BLaER1 (cell line): ENCODE results near the gene ZBTB5.

Source experiments
- H3K27ac ChIP-seq: shearing (Covaris generic); formaldehyde crosslinking; 2 replicates; pipeline ENCODE4 v1.8.1; 2022
- H3K27me3 ChIP-seq: shearing (Covaris generic); formaldehyde crosslinking; 2 replicates; pipeline ENCODE4 v1.8.1; 2022
- H3K36me3 ChIP-seq: shearing (Covaris generic); formaldehyde crosslinking; 2 replicates; pipeline ENCODE4 v1.8.1; 2022
- H3K4me1 ChIP-seq: shearing (Covaris generic); formaldehyde crosslinking; 2 replicates; pipeline ENCODE4 v1.8.1; 2022
- H3K4me2 ChIP-seq: shearing (Covaris generic); formaldehyde crosslinking; 2 replicates; pipeline ENCODE4 v1.8.1; 2022
- H3K4me3 ChIP-seq: shearing (Covaris generic); formaldehyde crosslinking; 2 replicates; pipeline ENCODE4 v1.8.1; 2022
- H3K9ac ChIP-seq: shearing (Covaris generic); formaldehyde crosslinking; 2 replicates; pipeline ENCODE4 v1.8.1; 2022
- H3K9me3 ChIP-seq: shearing (Covaris generic); formaldehyde crosslinking; 2 replicates; pipeline ENCODE4 v1.8.1; 2022
- H4K20me1 ChIP-seq: shearing (Covaris generic); formaldehyde crosslinking; 2 replicates; pipeline ENCODE4 v1.8.1; 2022
- Cebpa-rat ChIP-seq: shearing (Covaris generic); IDR thresholded peaks from 2 replicates; pipeline ENCODE4 v1.8.1; 2022

The ZBTB5 gene

DNA sequence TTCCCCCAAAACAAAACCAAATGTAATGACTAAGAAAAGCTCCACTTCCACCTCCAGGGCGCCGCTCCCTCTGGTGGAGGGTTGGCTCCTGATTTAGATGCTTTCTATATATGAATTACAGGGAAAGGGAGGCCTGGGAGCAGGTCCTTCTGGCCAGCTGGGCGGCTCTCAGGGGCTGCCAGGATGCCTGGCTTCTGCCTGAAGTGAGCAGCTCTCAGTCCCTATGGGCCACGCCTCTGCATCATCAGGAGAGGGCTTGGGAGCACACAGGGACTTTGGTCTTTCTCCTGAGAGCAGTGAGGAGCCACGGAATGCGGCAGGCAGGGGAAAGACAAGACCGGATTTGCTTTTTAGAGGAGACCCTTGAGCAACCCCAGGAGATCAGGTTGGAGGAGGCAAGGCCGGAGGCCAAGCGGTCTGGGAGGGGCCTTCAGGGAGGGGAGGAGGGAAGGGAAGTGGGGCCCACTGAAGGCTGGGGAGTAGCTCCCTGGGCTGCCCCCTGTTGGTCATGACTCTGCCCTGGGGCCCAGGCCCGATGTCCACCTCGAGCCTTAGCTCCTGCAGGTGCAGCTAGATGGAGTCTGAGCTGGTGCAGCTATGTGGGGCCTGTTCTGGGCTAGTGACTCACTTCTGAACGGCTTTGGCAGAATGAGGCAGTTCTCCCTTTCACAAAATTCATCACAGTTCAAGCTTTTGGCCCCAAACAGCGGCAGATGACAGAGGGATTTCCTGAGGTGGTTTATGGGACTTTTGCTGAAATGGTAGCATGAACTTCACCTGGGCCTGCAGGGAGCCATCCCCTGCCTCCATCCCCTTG is 54.1 kb downstream of the ZBTB5 start:
- Histone ChIP-seq H3K27ac (peak overlapping the region; percentile 82), H3K9me3 (no peaks in the 10 kb centered on the region), H3K4me1 (peaks cover 100% of the 10 kb centered on the region), H3K27me3 (no peaks in the 10 kb centered on the region), H3K4me2 (peak overlapping the region; percentile 75), H4K20me1 (no peaks in the 10 kb centered on the region), H3K36me3 (no peaks in the 10 kb centered on the region), H3K9ac (peak overlapping the region; percentile 64; the same call in 1 of the 2 replicates), H3K4me3 (peak overlapping the region; percentile 0; the same call in 1 of the 2 replicates)
- no peak for TF ChIP-seq Cebpa-rat

DNA sequence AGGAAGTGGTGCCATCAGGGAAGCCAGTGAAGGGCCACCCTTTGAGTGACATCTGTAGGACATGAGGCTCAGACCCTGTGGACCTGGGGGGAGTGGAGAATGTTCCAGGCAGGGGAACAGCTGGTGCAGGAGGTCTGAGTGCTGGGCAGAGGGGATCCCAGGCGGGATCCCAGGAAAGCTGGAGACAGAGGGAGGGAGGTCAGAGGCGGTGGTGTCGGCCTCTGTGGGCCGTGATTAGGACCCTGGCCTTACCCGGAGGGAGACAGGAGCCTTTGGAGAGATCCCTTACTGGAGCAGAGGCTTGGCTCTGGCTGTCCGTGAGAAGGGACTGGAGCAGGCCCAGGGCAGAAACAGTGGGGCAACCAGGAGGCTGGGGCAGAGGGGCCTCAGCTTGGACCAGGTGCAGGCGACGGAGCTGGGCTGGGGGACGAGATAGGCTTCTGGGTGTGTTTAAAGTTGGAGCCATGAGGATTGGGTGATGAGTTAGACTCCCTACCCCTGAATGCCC is 54.8 kb downstream of the ZBTB5 start:
- H3K9me3 ChIP-seq, result no peaks in the 10 kb centered on the region
- H3K9ac ChIP-seq, result peak overlapping the region; percentile 64
- TF ChIP-seq Cebpa-rat, result no peak
- peak overlapping the region; percentile 82 for H3K27ac ChIP-seq
- H3K27me3 ChIP-seq, result no peaks in the 10 kb centered on the region
- peaks cover 95% of the 10 kb centered on the region for H3K4me1 ChIP-seq
- H4K20me1 ChIP-seq, result no peaks in the 10 kb centered on the region
- peak overlapping the region; percentile 75 for H3K4me2 ChIP-seq
- H3K36me3 ChIP-seq, result no peaks in the 10 kb centered on the region
- H3K4me3 ChIP-seq, result no peak overlapping the region

DNA sequence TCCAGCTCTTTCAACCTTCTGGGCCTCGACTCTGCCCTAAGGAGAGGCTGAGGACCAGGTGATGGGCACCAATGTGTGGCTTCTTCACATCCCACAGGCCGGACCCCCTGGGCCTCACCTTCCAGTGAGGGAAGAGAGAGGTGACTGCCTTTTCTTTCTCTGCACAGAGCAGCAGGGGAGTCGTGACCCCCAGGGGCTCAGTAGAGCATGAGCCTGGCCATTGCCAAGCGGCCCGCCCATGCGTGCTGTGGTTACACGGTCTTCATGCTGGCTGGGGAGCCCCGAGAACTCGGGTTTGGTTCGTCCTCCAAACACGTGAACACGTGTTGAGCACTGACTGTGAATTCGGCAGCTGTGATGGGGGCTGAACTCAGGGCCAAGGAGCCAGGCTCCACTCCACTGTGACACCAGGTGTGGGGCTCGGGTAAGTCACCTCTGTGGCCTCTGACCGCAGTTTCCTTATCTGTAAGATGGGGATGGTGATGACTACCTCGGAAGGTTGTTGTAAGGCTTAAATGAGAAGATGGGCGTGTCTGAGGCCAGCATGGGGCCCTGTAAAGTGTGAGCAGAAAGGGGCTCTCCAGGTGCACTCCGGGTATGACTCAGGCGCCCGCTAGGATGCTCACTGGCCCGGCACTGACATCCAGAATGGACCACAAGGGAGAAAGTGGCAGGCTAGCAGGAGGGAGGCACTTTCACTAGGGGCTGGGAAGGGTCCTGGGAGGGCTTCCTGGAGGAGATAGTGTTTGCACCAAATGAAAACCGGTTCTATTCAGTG is 56.1 kb downstream of the ZBTB5 start:
- Histone ChIP-seq H3K4me3 (no peak overlapping the region), H4K20me1 (no peaks in the 10 kb centered on the region), H3K9ac (peak overlapping the region; percentile 58; the same call in 1 of the 2 replicates), H3K27ac (peak overlapping the region; percentile 82), H3K4me2 (peak overlapping the region; percentile 75), H3K4me1 (peaks cover 82% of the 10 kb centered on the region), H3K9me3 (no peaks in the 10 kb centered on the region), H3K27me3 (no peaks in the 10 kb centered on the region), H3K36me3 (no peaks in the 10 kb centered on the region)
- no peak for TF ChIP-seq Cebpa-rat

DNA sequence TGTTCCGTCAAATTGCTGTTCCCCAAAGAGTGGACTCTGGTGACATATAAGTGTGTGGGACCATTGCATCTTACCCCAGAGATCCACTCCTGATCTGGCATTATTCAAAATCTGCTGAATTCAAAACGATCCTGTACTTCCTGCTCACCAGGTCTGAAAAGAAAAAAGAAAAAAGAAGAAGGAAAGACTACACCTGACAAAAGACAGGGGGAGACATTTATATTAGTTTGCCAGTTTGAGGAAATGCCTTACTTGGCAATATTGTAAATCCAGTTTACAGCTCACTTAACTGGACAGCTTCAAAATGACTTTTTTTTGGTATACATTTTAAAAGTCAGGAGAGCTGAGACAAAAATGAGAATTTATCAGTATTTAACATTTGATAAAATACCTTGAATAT is 57.8 kb downstream of the ZBTB5 start:
- Histone ChIP-seq H3K27me3 (no peaks in the 10 kb centered on the region), H3K9ac (no peak overlapping the region), H3K4me3 (no peak overlapping the region), H3K9me3 (no peaks in the 10 kb centered on the region), H4K20me1 (no peaks in the 10 kb centered on the region), H3K4me1 (peaks cover 74% of the 10 kb centered on the region), H3K36me3 (no peaks in the 10 kb centered on the region), H3K27ac (no peak overlapping the region), H3K4me2 (peak overlapping the region; percentile 75)
- no peak for TF ChIP-seq Cebpa-rat

DNA sequence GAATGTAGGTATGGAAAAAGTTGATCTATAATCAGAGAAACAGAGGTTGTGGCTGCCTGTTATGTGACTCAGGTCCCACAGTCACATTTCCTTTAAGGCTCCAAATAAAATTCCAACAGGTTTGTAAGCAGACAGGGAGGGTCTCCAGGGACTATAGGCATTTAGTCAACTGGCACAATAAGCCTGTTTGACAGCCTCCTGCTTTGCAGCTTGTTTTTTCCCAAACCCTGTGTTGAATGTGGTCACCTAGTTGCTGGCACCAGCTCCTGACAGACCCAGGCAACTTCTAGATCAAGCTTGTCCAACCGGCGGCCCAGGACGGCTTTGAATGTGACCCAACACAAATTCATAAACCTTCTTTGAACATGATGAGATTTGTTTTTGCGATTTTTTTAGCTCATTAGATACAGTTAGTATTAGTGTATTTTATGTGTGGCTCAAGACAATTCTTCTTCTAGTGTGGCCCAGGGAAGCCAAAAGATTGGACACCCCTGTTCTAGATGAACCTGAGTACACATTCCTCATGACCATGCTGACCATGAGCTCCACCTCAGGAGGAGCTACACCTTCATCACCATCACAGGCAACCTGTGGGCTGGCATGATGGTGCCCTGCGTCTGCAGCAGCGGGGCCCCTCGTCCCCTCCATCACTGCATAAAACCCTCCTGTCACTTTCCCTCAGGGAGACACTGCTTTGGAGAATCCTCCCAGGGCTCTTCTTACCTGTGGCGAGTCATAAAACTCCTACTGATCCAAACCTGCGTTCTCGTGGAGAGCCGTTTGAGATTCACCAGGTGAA is 58.4 kb downstream of the ZBTB5 start:
- Histone ChIP-seq H3K4me2 (peak overlapping the region; percentile 75), H3K4me3 (no peak overlapping the region), H3K4me1 (peaks cover 69% of the 10 kb centered on the region), H3K27ac (no peak overlapping the region), H3K9me3 (no peaks in the 10 kb centered on the region), H3K36me3 (no peaks in the 10 kb centered on the region), H4K20me1 (no peaks in the 10 kb centered on the region), H3K9ac (no peak overlapping the region), H3K27me3 (no peaks in the 10 kb centered on the region)
- no peak for TF ChIP-seq Cebpa-rat

DNA sequence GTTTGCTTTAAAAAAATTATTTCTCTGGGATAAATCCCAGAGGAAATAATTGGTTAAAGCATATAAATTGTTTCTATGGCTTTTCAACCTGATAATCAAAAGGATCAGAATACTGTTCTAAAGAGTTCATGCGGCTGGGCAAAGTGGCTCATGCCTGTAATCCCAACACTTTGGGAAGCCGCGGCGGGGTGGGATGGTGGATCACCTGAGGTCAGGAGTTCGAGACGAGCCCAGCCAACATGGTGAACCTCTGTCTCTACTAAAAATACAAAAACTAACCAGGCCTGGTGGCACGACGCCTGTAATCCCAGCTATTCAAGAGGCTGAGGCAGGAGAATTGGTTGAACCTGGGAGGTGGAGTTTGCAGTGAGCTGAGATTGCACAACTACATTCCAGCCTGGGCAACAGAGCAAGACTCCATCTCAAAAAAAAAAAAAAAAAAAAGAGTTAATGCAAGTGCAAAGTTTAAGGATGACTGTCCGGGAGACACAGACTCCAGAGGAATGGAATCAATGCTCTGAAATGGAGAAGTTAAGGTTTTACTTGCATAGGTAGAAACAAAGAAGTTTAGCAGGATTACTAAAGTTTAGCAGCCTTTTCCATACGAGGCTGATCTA is 59.4 kb downstream of the ZBTB5 start:
- peak overlapping the region; percentile 75; the same call in 1 of the 2 replicates for H3K4me2 ChIP-seq
- no peaks in the 10 kb centered on the region for H3K27me3 ChIP-seq
- H3K9ac ChIP-seq, result no peak overlapping the region
- no peak overlapping the region for H3K4me3 ChIP-seq
- H3K4me1 ChIP-seq, result peaks cover 60% of the 10 kb centered on the region
- H3K36me3 ChIP-seq, result no peaks in the 10 kb centered on the region
- H3K27ac ChIP-seq, result no peak overlapping the region
- no peaks in the 10 kb centered on the region for H4K20me1 ChIP-seq
- peak; percentile 59; the same call in 1 of the 2 replicates for TF ChIP-seq Cebpa-rat
- no peaks in the 10 kb centered on the region for H3K9me3 ChIP-seq

GRCh38 chr9:37405350-37405749 is 59.9 kb downstream of the ZBTB5 start:
- Histone ChIP-seq H3K27ac (no peak overlapping the region), H3K9ac (no peak overlapping the region), H3K27me3 (no peaks in the 10 kb centered on the region), H3K4me3 (no peak overlapping the region), H4K20me1 (no peaks in the 10 kb centered on the region), H3K4me1 (peaks cover 54% of the 10 kb centered on the region), H3K4me2 (no peak overlapping the region), H3K36me3 (no peaks in the 10 kb centered on the region), H3K9me3 (no peaks in the 10 kb centered on the region)
- no peak for TF ChIP-seq Cebpa-rat

GRCh38 chr9:37404590-37404989 is 60.7 kb downstream of the ZBTB5 start:
- no peak overlapping the region for H3K9ac ChIP-seq
- no peak overlapping the region for H3K4me2 ChIP-seq

DNA sequence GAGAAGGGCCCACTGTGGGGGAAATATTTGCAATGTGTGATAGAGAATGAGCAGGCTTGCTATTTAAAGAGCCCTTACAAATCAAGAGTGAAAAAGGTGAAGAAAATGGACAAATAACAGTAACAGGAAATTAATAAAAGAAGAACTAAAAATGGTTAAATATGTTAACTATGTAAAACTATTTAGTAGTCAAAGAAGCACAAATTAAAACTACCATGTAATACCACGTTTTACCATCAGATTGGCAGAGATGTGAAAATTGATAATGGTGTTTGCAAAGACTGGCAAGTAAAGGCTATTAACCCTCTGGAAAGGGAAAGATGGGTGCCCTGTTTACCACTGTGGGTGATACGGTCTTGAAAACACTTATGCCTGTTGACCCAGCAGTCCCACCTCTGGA is 65.9 kb downstream of the ZBTB5 start:
- no peaks in the 10 kb centered on the region for H3K36me3 ChIP-seq
- no peak overlapping the region for H3K4me2 ChIP-seq
- H3K27ac ChIP-seq, result no peak overlapping the region
- H4K20me1 ChIP-seq, result no peaks in the 10 kb centered on the region
- no peak overlapping the region for H3K9ac ChIP-seq
- H3K4me1 ChIP-seq, result peaks cover 27% of the 10 kb centered on the region
- no peak for TF ChIP-seq Cebpa-rat
- no peak overlapping the region for H3K4me3 ChIP-seq
- no peaks in the 10 kb centered on the region for H3K9me3 ChIP-seq
- no peaks in the 10 kb centered on the region for H3K27me3 ChIP-seq

More at GRCh38 chr9:37404590-37404989, 60.7 kb downstream of the ZBTB5 start:
- peaks cover 50% of the 10 kb centered on the region for H3K4me1 ChIP-seq
- TF ChIP-seq Cebpa-rat, result no peak
- no peaks in the 10 kb centered on the region for H3K27me3 ChIP-seq
- H3K4me3 ChIP-seq, result no peak overlapping the region
- no peaks in the 10 kb centered on the region for H3K9me3 ChIP-seq
- no peaks in the 10 kb centered on the region for H4K20me1 ChIP-seq
- no peaks in the 10 kb centered on the region for H3K36me3 ChIP-seq
- H3K27ac ChIP-seq, result no peak overlapping the region
